Hepatocyte (in vitro differentiated cells): ENCODE data around the gene BCAP31. TPM values are rescaled to one million over a fixed set of nuclear protein-coding genes. Genes with fewer than 3 reads are reported as not detected.

Experiments
- DNase-seq: peaks from one replicate; pipeline ENCODE4 v3.0.0-alpha.2; 2016; ENCODE audit warnings: low spot score
- H2AFZ ChIP-seq: fragments of 200-600 bp; sonication (generic); 2 replicates; pipeline ENCODE4 v1.6.0; 2016; ENCODE audit warnings: antibody characterized with exemption, mild to moderate bottlenecking
- H3K27ac ChIP-seq: fragments of 200-600 bp; sonication (generic); 2 replicates; pipeline ENCODE4 v1.5.1; 2016; ENCODE audit warnings: mild to moderate bottlenecking
- H3K27me3 ChIP-seq: fragments of 200-600 bp; sonication (generic); 2 replicates; pipeline ENCODE4 v1.6.1; 2016
- H3K36me3 ChIP-seq: fragments of 200-600 bp; sonication (generic); replicated peaks from 2 replicates; pipeline ENCODE4 v1.5.1; 2016; ENCODE audit warnings: low read depth; ENCODE audit not compliant: insufficient read depth
- H3K4me1 ChIP-seq: fragments of 200-600 bp; sonication (generic); 2 replicates; pipeline ENCODE4 v1.5.1; 2016; ENCODE audit warnings: mild to moderate bottlenecking, moderate library complexity; ENCODE audit not compliant: insufficient read depth
- H3K4me2 ChIP-seq: fragments of 200-600 bp; sonication (generic); 2 replicates; pipeline ENCODE4 v1.6.0; 2016
- H3K4me3 ChIP-seq: fragments of 200-600 bp; sonication (generic); 2 replicates; pipeline ENCODE4 v1.5.1; 2016; ENCODE audit warnings: mild to moderate bottlenecking
- H3K79me2 ChIP-seq: fragments of 200-600 bp; sonication (generic); 2 replicates; pipeline ENCODE4 v1.6.0; 2017; ENCODE audit warnings: mild to moderate bottlenecking
- H3K9me2 ChIP-seq: fragments of 200-600 bp; sonication (generic); replicated peaks from 2 replicates; pipeline ENCODE4 v1.6.0; 2017; ENCODE audit warnings: mild to moderate bottlenecking; ENCODE audit not compliant: insufficient read depth
- H3K9me3 ChIP-seq: fragments of 200-600 bp; sonication (generic); 2 replicates; pipeline ENCODE4 v1.5.1; 2016; ENCODE audit warnings: low read depth, mild to moderate bottlenecking
- H4K20me1 ChIP-seq: fragments of 200-600 bp; sonication (generic); 2 replicates; pipeline ENCODE4 v1.6.0; 2016; ENCODE audit warnings: mild to moderate bottlenecking; ENCODE audit not compliant: insufficient read depth, poor library complexity, severe bottlenecking
- CTCF ChIP-seq: fragments of 200-600 bp; sonication (generic); IDR thresholded peaks from 2 replicates; pipeline ENCODE4 v1.5.1; 2016; ENCODE audit warnings: antibody characterized with exemption, mild to moderate bottlenecking; ENCODE audit not compliant: poor library complexity
- EZH2 ChIP-seq: fragments of 200-600 bp; sonication (generic); IDR thresholded peaks from 2 replicates; pipeline ENCODE4 v1.6.1; 2016; ENCODE audit warnings: antibody characterized with exemption, mild to moderate bottlenecking, borderline replicate concordance
- EZH2phosphoT487 ChIP-seq: fragments of 200-600 bp; sonication (generic); IDR thresholded peaks from one replicate; pipeline ENCODE4 v1.6.1; 2018; ENCODE audit warnings: antibody characterized with exemption, mild to moderate bottlenecking, low read depth, moderate library complexity; ENCODE audit not compliant: unreplicated experiment, severe bottlenecking
- WGBS: methylation state at CpG from one replicate; pipeline ENCODE4 v1.1.6; 2016; ENCODE audit warnings: low lambda C conversion rate; ENCODE audit errors: missing lambda C conversion rate; 5-methylcytosine and 5-hydroxymethylcytosine counted together
- polyA plus RNA-seq: library from polyadenylated mRNA; unstranded; fragments of >200 nt; fragmentation: Nextera tagmentation; extraction: Ambion mirVana; gene quantifications from 2 replicates; pipeline ENCODE4 v1.2.1, GENCODE V29; 2016
- total RNA-seq: library from RNA; depleted of rRNA; stranded (reverse); fragments of >200 nt; gene quantifications from 2 replicates; pipeline ENCODE4 v1.2.3, GENCODE V29; 2014

The BCAP31 gene
- total and polyA plus RNA-seq, 2 experiments from 2014 or later = 146 to 351 TPM

DNA sequence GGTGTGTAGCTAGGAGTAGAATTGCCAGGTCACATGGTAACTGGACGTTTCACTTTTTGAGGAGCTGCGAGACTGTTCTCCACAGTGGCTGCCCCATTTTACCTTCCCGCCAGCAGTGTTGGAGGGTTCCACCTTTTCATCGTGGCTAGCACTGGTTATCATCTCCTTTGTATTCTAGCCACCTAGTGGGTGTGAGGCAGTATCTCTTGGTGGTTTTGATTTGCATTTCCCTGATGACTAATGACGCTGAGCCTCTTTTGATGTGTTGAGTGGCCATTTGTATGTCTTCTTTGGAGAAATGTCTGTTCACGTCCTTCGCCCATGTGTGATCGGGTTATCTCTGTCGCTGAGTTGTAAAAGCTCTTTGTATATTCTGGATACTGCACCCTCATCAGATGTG, 11.1 kb upstream of the BCAP31 start:
- Histone ChIP-seq H3K36me3 (no peaks in the 10 kb centered on the region), H3K9me2 (no peaks in the 10 kb centered on the region), H3K27ac (no peak overlapping the region), H3K4me3 (no peak overlapping the region), H3K4me2 (no peak overlapping the region), H2AFZ (no peak overlapping the region), H3K9me3 (no peaks in the 10 kb centered on the region), H3K27me3 (no peaks in the 10 kb centered on the region), H4K20me1 (no peaks in the 10 kb centered on the region), H3K4me1 (no peaks in the 10 kb centered on the region), H3K79me2 (no peaks in the 10 kb centered on the region)
- DNase-seq = no peak
- TF ChIP-seq EZH2 (no peak), EZH2phosphoT487 (no peak), CTCF (no peak)
- 81% methylated on average over 9 of the region's 9 CpGs for WGBS

DNA sequence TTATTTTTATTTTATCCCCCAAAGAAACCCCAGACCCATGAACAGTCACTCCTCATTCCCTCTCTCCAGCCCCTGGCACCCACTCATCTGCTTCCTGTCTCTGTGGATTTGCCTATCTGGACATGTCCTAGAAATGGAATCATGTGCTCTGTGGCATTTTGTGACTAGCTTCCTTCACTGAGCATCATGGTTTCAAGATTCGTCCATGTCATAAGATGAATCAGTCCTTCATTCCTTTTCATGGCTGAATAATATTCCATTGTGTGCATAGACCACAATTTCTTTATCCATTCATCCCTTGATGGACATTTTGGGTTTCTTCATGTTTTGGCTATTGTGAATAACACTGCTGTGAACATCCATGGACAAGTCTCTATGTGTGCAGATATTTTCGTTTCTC, 10.7 kb upstream of the BCAP31 start:
- no peaks in the 10 kb centered on the region for H3K9me2 ChIP-seq
- no peaks in the 10 kb centered on the region for H3K79me2 ChIP-seq
- H3K4me1 ChIP-seq = no peaks in the 10 kb centered on the region
- TF ChIP-seq CTCF = no peak
- no peak for TF ChIP-seq EZH2
- no peak for TF ChIP-seq EZH2phosphoT487
- no peak overlapping the region for H2AFZ ChIP-seq
- H3K36me3 ChIP-seq = no peaks in the 10 kb centered on the region
- H3K4me3 ChIP-seq = no peak overlapping the region
- H3K27me3 ChIP-seq = no peaks in the 10 kb centered on the region
- no peaks in the 10 kb centered on the region for H3K9me3 ChIP-seq
- no peak for DNase-seq
- 78% methylated on average over 2 of the region's 2 CpGs for WGBS
- no peaks in the 10 kb centered on the region for H4K20me1 ChIP-seq
- H3K27ac ChIP-seq = no peak overlapping the region
- no peak overlapping the region for H3K4me2 ChIP-seq

DNA sequence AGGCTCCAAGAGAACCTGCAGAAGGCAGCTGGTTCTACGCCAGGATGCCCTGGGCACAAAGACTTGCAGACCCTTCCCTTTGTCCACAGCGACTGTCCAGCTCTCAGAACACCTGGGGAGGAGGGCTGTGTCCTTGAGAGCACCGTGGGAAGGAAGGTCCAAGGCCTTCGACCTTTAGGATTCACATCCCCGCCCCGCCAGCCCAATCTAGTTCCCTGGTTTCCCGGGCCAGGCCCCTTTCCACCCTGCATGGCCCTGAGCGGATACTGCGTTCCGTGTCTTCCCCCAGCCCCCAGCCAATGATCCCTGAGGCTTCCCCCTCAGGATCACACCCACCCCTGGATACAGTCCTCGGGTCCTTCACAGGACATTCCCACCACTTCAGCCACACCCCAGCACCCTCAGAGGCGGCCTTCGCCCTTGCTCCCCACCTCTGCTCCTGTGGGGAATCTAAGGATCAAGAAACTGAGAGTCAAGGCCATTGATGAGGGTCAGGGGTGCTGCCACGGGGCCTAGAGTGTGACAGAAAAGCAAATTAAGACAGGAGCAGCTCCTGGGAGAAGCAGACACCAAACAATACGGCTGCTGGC, 9.6 kb upstream of the BCAP31 start:
- H3K27ac ChIP-seq = no peak overlapping the region
- H4K20me1 ChIP-seq = no peaks in the 10 kb centered on the region
- H3K36me3 ChIP-seq = no peaks in the 10 kb centered on the region
- no peaks in the 10 kb centered on the region for H3K4me1 ChIP-seq
- H3K27me3 ChIP-seq = no peaks in the 10 kb centered on the region
- WGBS = 85% methylated on average over 15 of the region's 15 CpGs
- no peak overlapping the region for H3K4me3 ChIP-seq
- H3K4me2 ChIP-seq = no peak overlapping the region
- DNase-seq = no peak
- no peaks in the 10 kb centered on the region for H3K9me2 ChIP-seq
- H2AFZ ChIP-seq = no peak overlapping the region
- TF ChIP-seq CTCF = no peak
- no peak for TF ChIP-seq EZH2phosphoT487
- no peak for TF ChIP-seq EZH2
- H3K9me3 ChIP-seq = no peaks in the 10 kb centered on the region
- H3K79me2 ChIP-seq = no peaks in the 10 kb centered on the region

- H3K4me2 ChIP-seq = no peak overlapping the region
- no peak overlapping the region for H2AFZ ChIP-seq
- DNase-seq = no peak
- H4K20me1 ChIP-seq = no peaks in the 10 kb centered on the region
- H3K9me2 ChIP-seq = no peaks in the 10 kb centered on the region
- 94% methylated on average over 14 of the region's 14 CpGs for WGBS
- no peaks in the 10 kb centered on the region for H3K9me3 ChIP-seq
- no peak overlapping the region for H3K4me3 ChIP-seq
- H3K27ac ChIP-seq = no peak overlapping the region
- H3K36me3 ChIP-seq = no peaks in the 10 kb centered on the region
- no peaks in the 10 kb centered on the region for H3K27me3 ChIP-seq
- H3K4me1 ChIP-seq = peaks cover 2% of the 10 kb centered on the region
- H3K79me2 ChIP-seq = no peaks in the 10 kb centered on the region
- TF ChIP-seq EZH2 (no peak), EZH2phosphoT487 (no peak), CTCF (no peak)
These were observed 8.2 kb upstream of the BCAP31 start for GRCh38 chrX:153732401-153732800.
